Measurements from ENCODE around the gene ATL2.
"Not testable (repeated sequence)": the region's sequence is repeated elsewhere in the genome, so short reads cannot be mapped to it uniquely, and the experiment has no call there.

Gene ATL2

DNA sequence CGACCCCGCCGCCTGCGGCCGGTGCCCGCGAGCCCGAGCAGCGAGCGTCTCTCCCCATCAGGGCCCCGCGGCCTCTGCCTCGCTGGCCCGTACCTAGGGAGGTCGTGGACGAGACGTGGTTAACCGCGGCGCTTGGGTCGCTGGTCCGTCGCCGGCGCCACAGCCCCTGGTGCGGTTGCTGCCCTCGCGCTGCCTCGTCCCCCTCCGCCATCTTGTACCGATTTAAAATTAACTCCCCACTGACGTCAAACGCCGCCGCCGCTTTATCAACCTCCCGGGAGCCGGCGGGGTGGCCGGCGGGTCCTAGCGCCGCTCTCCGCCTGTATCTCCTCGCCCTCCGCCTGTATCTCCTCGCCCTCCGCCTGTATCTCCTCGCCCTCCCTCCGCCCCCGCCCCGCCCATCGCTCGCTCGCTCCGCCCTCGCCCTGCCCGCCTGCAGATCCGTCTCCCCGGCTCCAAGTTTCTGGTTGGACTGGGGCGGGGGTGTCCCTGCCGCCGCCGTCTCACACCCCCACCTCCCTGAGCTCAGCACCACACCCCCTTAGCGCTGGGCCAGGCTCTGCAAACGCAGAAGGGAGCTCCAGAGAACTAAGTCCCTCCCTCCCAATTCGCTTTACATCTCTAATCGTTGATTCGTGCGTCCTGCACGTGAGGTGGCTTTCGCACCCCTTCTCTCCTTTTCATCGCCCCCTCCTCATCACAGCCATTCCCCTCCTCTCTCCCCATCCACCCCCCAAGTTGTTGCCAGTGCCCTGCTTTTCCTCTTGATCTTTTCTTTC, at the start of gene ATL2:
TSS of gene ATL2 (minus strand) at position 224 of the 779 bp plus-strand sequence. CDS start at position 211, 13 bp downstream.
- peak; percentile 66 for DNase-seq (ENCODE audit: low read depth)

DNA sequence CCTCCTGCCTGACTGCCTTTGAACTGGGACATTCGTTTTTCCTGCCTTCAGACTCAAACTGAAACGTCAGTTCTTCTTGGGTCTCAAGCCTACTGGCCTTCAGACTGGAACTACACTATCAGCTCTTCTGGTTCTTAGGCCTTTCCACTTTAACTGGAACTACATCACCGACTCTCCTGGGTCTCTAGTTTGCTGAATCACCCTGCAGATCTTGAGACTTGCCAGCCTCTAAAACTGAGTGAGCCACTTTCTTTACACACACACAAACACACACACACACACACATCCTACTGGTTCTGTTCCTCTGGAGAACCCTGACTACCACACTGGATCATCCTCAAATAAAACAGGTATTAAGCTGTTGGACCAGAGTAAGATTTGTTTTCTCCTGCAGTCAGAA, 46.7 kb upstream of the ATL2 start:
- DNase-seq (ENCODE audit: low read depth) = no peak

DNA sequence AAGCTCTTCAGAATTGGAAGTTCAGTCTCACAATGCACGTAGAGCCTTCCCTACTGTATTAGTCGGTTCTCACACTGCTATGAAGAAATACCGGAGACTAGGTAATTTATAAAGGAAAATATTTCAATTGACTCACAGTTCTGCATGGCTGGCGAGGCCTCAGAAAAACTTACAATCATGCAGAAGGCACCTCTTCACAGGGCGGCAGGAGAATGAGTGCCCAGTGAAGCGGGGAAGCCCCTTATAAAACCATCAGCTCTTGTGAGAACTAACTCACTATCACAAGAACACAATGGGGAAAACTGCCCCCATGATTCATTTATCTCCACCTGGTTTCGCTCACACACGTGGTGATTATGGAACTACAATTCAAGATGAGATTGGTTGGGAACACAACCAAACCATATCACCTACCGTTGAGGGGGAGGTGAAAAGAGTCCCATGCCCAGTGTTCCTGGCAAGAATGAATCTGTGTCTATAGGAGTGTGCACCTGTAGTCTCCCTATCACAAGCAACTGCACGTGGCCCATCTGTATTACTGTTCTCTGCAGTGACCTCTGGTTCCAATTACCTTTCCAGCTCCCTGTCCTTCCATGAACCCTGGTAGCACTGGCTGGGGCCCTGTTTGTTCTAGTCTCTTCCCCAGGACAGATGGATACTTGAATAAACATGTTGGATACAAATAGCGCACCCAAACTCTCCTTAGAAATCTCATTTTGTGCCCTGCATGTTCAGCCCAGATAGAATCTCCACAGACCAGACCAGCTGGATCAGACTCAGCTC, 44.4 kb upstream of the ATL2 start:
- DNase-seq (ENCODE audit: low read depth) = no peak

DNA sequence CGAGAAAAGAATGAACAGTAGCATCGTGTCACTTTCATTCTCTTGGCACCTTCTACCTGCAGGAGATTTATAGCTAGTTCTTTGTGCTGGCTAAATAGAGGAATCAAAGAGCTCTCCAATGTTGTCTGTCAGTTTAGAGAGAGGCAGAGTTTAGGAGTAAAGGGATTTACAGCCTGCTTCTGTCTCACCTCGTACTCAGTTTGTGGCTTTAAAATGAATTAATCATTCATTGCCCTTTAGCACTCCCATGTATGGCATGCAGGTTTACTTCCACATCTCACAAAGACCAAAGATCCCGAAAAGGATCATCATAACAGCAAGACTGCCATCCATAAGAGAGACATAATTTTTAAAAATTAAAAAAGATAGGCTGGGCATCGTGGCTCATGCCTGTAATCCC, 42.4 kb upstream of the ATL2 start:
- DNase-seq (ENCODE audit: low read depth) = no peak

DNA sequence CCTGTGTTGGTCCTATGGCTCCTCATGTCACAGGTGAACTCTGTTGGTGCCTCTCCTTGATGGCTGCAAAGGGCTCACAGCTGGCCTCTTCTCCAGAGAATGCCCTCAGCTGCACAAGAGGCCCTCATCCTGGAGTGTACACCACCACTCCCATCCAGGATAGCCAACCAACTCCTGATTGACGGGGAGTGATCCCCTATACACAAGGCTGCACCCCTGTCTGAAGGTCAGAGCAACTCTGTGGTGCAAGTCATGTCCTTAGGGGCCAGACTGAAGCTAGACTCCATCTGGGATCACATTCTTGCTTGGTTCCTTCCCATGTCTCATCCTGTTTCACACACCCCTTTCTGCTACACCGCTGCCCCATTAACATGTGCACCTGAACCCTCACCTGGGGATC, 41.7 kb upstream of the ATL2 start:
- no peak for DNase-seq (ENCODE audit: low read depth)

DNA sequence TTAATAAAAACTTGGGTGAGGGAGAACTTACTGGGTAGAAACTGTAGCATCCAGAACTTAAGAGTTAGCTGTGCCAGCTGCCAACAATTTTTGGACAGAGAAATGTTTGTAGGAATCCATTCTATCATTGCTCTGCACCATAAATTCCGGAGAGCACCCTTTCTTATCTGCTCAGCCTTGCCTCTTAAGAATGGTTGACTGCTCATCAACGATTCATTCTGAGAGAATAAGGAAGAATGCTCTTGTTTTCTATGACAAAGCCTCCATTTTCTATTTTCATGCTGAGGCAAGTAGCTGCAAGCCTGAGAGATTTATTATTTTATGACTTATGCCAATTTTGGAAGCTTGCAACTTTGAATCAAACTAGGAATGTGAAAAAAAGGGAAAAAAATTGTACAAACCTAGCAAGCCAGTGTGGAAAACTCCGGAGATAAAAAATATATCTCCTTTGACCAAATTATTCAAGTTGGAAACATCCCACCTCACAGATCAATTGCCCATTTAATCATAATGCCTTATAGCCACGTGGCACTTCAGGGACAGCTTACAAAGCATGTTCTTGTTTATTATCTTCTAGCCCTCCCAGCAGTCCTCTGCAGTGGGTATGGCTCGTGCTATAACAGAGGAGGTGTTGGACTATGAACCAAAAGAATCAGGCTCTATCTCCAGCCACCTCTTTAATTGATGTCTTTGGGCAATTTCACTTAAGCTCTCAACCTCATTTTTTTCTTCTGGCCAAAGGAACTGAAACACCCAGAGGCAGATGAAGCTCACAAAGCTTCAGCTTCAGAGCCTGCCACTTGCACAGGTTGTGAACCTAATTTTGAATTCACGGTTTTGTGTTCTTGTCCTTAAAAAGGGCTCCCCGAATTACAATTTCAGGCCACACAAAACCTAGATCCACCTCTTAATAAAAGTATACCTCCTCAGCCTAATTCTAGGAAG, 40.9 kb upstream of the ATL2 start:
- no peak for DNase-seq (ENCODE audit: low read depth)

DNA sequence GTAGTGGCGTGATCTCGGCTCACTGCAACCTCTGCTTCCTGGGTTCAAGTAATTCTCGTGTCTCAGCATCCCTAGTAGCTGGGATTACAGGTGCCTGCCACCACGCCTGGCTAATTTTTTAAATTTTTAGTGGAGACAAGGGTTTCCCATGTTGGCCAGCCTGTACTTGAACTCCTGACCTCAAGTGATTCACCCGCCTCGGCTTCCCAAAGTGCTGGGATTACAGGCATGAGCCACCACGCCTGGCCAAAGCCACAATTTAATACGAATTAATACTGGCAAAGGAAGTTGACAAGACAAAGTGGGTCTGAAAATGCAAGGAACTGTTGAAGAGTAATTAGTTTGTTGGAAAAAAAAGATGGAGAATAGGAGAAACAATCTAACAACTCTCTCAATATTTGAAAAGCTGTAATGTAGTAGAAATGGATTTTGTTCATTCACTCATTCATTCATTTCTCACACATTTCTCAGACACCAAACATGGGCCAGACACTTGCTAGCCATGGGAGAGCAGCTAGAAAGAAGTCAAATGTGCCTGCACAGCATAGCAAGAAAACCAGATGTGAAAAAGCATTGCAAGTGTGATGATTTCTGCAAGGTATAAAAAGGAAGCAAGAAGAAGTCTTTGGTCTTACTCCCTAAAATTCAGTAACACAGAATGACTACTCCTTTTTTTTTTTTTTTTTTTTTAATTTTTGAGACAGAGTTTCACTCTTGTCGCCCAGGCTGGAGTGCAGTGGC, 39.4 kb upstream of the ATL2 start:
- no peak for DNase-seq (ENCODE audit: low read depth)

DNA sequence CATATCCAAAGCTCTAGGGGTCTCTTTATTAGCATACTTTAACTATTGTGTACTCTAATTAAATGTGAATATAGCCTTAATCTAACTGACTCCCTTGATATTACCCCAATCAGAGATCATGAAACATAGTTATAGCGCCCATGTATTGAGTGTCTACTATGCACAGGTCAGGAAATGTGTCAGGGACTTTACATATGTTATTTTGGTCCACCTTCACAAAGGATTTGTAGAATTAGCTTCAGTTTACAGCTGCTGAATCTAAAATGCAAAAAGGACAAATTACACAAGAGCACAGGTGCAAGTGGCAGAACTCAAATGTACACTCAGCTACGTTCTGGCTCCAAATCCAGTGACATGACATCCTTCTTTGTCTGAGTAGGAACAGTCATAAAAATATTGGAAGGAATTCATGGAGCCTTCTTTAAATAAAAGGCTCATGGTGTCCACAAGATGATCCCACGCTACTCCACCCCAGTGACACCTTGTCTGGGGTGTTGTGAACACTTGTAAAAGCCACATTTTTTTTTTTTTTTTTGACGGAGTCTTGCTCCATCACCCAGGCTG, 38.7 kb upstream of the ATL2 start:
- no peak for DNase-seq (ENCODE audit: low read depth)

DNA sequence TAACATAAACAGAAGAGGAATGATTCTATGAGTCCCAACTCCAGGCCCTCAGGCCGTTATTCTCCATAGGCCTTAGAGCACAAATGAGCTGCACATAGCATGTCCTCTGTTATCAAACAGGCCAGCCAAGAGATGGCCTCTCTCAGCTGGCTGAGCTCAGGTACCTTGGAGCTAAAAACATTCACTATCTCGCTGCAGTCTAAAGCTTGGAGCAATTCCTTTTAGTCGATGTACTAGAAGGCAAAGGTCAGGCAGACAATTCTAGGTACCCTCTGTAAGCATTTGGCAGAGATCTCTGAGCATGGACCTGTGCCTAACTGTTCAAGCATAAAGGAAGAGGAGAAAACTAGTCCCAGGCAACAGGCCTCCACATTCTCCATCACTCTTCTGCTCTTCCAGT, 38.0 kb upstream of the ATL2 start:
- no peak for DNase-seq (ENCODE audit: low read depth)

DNA sequence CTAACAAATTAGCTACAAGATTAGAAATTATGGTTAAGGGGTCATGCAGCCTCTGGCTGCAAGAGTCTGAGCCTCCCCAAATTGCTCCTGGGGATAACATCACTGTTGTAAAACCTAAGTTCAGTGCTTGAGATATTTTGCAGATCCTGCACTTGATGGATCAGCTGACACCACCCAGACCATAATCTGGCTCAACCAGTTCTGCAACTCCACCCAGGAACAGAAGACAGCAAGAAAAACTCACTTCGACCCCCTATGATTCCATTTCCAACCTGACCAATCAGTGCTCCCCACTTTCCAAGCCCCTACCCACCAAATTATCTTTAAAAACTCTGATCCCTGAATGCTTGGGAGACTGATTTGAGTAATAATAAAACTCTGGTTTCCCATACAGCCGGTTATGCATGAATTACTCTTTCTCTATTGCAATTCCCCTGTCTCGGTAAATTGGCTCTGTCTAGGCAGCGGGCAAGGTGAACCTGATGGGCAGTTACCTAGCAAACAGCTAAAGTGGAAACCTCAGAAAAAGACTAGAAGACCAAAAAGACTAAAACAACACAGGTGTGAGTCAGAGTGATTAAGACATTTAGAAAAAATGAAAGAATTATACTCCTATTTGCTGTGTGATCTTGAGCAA, 35.3 kb upstream of the ATL2 start:
- DNase-seq (ENCODE audit: low read depth) = not testable (repeated sequence)

DNA sequence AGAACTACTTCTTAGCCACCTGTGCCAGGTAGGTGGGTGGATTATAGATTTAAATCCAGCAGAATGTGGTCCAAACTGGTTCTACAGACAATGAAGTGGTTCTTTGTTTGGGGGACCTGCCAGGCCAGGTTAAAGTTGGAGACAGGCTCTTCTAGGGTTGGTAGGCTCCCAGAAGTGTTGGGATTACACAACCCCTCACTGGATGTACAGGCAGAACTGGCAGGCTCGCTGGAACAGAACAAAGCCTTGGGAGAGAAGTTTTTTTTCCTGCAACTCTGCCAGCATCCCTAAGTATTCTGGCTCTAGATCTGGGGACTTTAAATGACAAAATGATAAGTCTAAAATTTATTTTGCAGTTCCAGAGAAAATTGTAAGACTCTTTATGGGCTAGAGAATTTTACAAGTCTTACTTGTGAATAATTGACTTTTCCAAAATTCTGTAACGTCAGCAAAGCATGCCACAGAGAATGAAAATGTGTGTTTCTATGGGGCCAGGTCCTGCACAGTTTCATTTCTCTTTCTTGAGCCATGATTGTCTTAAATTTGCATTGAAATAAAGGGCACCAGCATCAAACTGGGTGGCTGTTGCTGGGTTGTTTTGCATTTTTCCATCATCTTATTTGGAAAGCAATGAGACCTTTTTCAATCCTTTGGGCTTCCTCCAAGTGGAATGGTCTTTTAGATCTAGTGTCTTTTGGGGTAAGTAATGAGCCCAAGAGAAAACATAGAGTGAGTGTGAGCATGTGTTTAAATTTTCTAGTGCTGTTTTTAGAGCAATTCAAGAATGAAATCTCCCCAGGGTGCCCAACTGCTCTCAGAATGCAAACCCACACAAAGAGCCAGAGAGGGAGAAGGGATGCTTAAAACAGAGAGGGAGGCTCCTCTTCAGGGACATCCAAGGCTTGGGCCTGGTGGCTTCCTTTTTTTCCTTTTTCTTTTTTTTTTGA, 32.4 kb upstream of the ATL2 start:
- no peak for DNase-seq (ENCODE audit: low read depth)

DNA sequence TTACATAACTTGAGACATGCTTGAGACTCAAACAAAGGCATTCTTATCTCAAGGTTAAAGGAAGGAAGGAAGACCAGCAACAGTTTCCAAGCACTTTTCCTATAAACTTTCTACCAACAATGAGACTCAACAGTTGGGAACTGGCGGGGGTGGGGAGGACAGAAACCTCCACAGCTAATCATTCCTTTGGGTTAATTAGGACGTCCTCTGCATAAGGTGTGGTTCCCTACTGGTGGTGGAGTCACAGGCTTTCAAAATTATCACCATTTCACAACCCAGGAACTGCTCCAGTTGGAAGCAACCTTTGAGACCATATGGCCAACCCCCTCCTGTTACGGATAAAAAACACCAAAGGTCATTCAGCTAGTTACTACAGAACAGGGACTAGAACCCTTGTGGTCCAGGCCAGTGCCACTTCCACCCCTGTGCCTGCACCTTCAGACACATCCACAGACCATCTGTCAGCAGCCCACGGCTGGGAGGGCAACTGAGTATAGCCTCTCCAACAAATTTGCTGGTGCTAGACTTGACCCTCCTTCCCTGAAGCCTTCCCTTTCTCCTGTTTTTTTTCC, 30.1 kb upstream of the ATL2 start:
- DNase-seq (ENCODE audit: low read depth) = no peak

DNA sequence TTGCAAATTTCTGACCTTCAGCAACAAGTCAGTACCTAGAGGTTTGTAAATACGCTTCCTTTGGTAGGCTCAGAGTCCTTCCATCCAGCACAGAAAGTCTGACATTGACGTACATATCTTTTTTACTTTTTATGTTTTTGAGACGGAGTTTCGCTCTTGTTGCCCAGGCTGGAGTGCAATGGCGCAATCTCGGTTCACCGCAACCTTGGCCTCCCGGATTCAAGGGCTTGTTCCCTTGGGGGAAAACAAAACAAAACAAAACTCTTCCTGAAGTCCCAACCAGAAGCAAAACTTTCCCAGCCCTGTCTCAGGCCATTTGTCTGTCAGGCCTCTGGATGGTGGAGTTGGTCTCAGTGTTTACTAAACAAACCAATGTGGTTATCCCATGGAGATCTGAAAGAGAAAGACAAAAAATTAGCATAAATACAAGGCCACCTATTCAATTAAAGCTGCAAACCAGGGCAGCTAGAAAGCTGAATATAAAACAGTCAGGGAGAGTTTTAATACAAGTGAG, 29.6 kb upstream of the ATL2 start:
- DNase-seq (ENCODE audit: low read depth) = no peak

DNA sequence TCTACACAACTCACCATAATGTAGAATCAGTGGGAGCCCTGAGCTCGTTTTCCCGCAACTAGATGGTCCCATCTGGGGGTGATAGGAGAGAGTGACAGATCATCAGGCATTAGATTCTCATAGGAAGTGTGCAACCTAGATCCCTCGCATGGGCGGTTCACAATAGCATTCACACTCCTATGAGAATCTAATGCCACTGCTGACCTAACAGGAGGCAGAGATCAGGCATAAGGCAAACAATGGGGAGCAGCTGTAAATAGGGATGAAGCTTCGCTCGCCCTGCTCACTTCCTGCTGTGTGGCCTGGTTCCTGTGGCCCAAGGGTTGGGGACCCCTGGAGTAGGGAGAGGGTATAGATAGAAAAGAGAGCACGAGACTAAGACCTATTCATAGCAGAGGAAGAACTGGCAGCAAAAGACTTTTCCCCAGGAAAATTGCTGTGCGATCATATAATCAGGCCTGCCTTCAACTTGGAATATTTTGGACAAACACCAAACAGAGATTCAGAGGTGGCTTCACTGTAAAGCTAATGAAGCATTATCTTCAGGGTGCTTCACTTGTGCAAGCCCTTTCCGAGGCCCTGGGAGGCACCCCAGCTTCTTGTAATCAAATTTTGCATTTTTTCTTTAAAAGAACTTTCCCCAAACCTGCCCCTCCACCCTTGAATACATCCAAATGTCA, 29.0 kb upstream of the ATL2 start:
- DNase-seq (ENCODE audit: low read depth) = no peak

DNA sequence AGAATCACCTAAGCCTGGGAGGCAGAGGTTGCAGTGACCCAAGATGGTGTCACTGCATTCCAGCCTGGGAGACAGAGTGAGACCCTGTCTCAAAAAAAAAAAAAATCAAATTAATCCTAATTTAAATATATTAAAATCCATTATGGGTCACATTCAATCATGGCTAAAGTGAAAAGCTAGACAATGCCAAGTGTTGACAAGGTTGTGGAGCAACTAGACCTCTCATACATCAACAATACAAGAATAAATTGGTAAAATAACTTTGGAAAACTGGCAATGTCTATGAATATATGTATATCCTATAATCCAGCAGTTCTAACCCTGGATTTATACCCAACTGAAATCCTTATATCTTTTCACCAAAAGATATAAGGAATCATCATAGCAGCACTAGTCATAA, 23.4 kb upstream of the ATL2 start:
- no peak for DNase-seq (ENCODE audit: low read depth)

DNA sequence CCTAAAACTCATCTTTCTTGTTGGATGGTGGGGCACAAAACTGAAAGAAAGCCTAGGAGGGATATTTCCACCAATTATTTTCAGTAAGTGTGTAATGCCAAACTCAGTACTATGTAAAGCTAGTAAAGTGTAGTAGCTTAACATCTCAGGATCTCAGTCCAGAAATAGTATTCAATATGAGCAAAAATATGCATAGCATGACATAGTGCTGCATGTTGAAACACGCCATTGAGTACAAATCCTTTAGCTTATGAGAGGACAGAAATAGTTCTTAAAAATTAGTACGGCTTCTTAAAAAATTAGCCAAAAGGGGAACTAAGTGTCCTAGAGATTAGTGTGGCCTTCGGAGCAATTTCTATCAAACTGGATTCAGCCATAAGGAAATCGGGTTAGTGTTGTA, 21.7 kb upstream of the ATL2 start:
- no peak for DNase-seq (ENCODE audit: low read depth)

DNA sequence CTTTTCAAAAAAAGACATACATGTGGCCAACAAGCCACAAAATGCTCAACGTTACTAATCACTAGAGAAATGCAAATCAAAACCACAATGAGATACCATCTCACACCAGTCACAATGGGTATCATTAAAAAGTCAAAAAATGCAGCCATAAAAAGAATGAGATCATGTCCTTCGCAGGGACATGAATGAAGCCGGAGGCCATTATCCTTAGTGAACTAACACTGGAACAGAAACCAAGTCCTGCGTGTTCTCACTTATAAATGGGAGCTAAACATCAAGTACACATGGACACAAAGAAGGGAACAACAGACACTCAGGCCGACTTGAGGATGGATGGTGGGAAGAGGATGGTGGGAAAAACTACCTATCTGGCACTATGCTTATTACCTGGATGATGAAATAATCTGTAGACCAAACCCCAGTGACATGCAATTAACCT, 17.8 kb upstream of the ATL2 start:
- no peak for DNase-seq (ENCODE audit: low read depth)

DNA sequence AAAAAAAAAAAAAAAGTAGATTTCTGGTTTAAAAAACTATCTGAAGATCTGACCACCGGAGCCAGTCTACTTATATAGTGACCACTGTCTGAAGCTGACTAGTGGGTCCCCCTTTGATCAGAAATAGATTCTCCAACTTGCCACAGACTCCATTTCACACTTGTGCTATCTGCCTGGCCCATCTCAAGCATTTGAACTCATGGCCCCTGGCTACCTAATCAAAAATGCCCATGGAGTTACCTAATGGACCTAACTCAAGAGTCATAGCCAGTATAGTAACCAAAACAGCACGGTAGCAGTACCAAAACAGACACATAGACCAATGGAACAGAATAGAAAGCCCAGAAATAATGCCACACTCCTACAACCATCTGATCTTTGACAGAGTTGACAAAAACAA, 17.0 kb upstream of the ATL2 start:
- no peak for DNase-seq (ENCODE audit: low read depth)
